GM12878 (cell line): ENCODE data around the gene SGIP1. TPM values are rescaled to one million over a fixed set of nuclear protein-coding genes. Genes with fewer than 3 reads are reported as not detected.

Experiments used
- BRCA1 ChIP-seq: IDR thresholded peaks from 2 replicates; pipeline ENCODE4 v1.6.1; 2011; ENCODE audit warnings: low read depth, low read length, improper control_type of control experiment
- DPF2 ChIP-seq: fragments of 450-650 bp; IDR thresholded peaks from 2 replicates; pipeline ENCODE4 v1.6.1; 2017; ENCODE audit warnings: mild to moderate bottlenecking
- E2F8 ChIP-seq: fragments of 450-650 bp; IDR thresholded peaks from 2 replicates; pipeline ENCODE4 v1.6.1; 2018; ENCODE audit warnings: mild to moderate bottlenecking, low read depth, moderate library complexity; ENCODE audit not compliant: partially characterized antibody
- EP300 ChIP-seq, 2 experiments: fragments of 150-350 bp in 1 of 2; IDR thresholded peaks; 2 replicates each; pipeline ENCODE4 v1.6.1; 2011 to 2012; ENCODE audit warnings: low read depth in 2 of 2, low read length in 2 of 2, borderline replicate concordance in 1 of 2, improper control_type of control experiment in 1 of 2, inconsistent platforms in 1 of 2; ENCODE audit not compliant: control insufficient read depth in 1 of 2
- FOS ChIP-seq: IDR thresholded peaks from 3 replicates; pipeline ENCODE4 v1.6.1; 2011; ENCODE audit warnings: borderline replicate concordance; ENCODE audit not compliant: insufficient read length; ENCODE audit errors: extremely low read depth
- FOXM1 ChIP-seq: IDR thresholded peaks from 2 replicates; pipeline ENCODE4 v1.6.1; 2012; ENCODE audit warnings: low read depth, mild to moderate bottlenecking, inconsistent platforms, low read length, moderate library complexity
- HDGF ChIP-seq: fragments of 450-650 bp; IDR thresholded peaks from 2 replicates; pipeline ENCODE4 v1.6.1; 2016; ENCODE audit warnings: antibody characterized with exemption
- LARP7 ChIP-seq: fragments of 450-650 bp; IDR thresholded peaks from 2 replicates; pipeline ENCODE4 v1.6.1; 2017; ENCODE audit warnings: mild to moderate bottlenecking
- MYC ChIP-seq: IDR thresholded peaks from 2 replicates; pipeline ENCODE4 v1.6.1; 2011; ENCODE audit warnings: mild to moderate bottlenecking, low read length, moderate library complexity, inconsistent platforms; ENCODE audit not compliant: insufficient read depth, insufficient replicate concordance, insufficient read length, severe bottlenecking
- NFXL1 ChIP-seq: fragments of 450-650 bp; IDR thresholded peaks from 2 replicates; pipeline ENCODE4 v1.6.1; 2017; ENCODE audit warnings: antibody characterized with exemption, mild to moderate bottlenecking, borderline replicate concordance
- PAX5 ChIP-seq: IDR thresholded peaks from 2 replicates; pipeline ENCODE4 v1.6.1; 2011; ENCODE audit warnings: low read depth, low read length, borderline replicate concordance
- RBBP5 ChIP-seq: fragments of 200-600 bp; sonication (generic); conservative IDR thresholded peaks from 2 replicates; pipeline ENCODE4 v1.6.1; 2016
- ZNF592 ChIP-seq: fragments of 450-650 bp; IDR thresholded peaks from 2 replicates; pipeline ENCODE4 v1.6.1; 2017; ENCODE audit warnings: mild to moderate bottlenecking, moderate library complexity
- polyA plus RNA-seq, 11 experiments: library from polyadenylated mRNA; depleted of rRNA in 4 of 11; unstranded in 6 of 11; stranded (reverse) in 5 of 11; fragments of >200 nt; fragmentation: Nextera tagmentation in 4 of 11; fragmentation: Illumina TruSeq in 1 of 11; extraction: Ambion mirVana in 4 of 11; extraction: Trizol in 1 of 11; gene quantifications; 1 replicate in 1 of 11; 2 replicates in 10 of 11; pipeline versions ENCODE4 v1.2.1 to v1.2.3, GENCODE V29; 2011 to 2016; ENCODE audit warnings: inconsistent platforms in 2 of 11, missing spikeins in 2 of 11, low read depth in 1 of 11
- total RNA-seq, 4 experiments: library from RNA; depleted of rRNA in 3 of 4; stranded (reverse); fragments of >200 nt in 3 of 4; fragmentation: Illumina TruSeq in 1 of 4; extraction: Trizol in 1 of 4; gene quantifications; 2 replicates each; pipeline versions ENCODE4 v1.2.1 to v1.2.3, GENCODE V29; 2013 to 2021
- TF ChIP-seq, protein P1 (sequence below): fragments of 450-650 bp; IDR thresholded peaks from 2 replicates; pipeline ENCODE4 v1.6.1; 2016; ENCODE audit warnings: mild to moderate bottlenecking
- TF ChIP-seq, protein P2 (sequence below): fragments of 450-650 bp; formaldehyde crosslinking; IDR thresholded peaks from 2 replicates; pipeline ENCODE4 v1.5.0; 2022; ENCODE audit warnings: mild to moderate bottlenecking, missing genetic modification characterization
- TF ChIP-seq, protein P3 (sequence below): IDR thresholded peaks from 2 replicates; pipeline ENCODE4 v1.6.1; 2011; ENCODE audit warnings: borderline replicate concordance, low read depth, mild to moderate bottlenecking, moderate library complexity, mixed read lengths, low read length; ENCODE audit not compliant: insufficient read depth; ENCODE audit errors: extremely low read length

SGIP1 gene
- total and polyA plus RNA-seq, 10 of the 15 experiments (the other 5 are each of a cell fraction or from before 2014, with no cell fraction given) = 0.15 TPM; not detected in 9

GRCh38 chr1:66648901-66649595 is 115.1 kb downstream of the SGIP1 start (continued):
- TF ChIP-seq, protein P1, sequence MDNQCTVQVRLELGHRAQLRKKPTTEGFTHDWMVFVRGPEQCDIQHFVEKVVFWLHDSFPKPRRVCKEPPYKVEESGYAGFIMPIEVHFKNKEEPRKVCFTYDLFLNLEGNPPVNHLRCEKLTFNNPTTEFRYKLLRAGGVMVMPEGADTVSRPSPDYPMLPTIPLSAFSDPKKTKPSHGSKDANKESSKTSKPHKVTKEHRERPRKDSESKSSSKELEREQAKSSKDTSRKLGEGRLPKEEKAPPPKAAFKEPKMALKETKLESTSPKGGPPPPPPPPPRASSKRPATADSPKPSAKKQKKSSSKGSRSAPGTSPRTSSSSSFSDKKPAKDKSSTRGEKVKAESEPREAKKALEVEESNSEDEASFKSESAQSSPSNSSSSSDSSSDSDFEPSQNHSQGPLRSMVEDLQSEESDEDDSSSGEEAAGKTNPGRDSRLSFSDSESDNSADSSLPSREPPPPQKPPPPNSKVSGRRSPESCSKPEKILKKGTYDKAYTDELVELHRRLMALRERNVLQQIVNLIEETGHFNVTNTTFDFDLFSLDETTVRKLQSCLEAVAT = 0 out of 2 replicates have a peak, but pooled peaks have one; percentile 30
- TF ChIP-seq RBBP5 (no peak), PAX5 (peak; percentile 66; the same call in 1 of the 2 replicates), LARP7 (no peak), NFXL1 (no peak), FOXM1 (no peak), BRCA1 (no peak), FOS (no peak), DPF2 (0 out of 2 replicates have a peak, but pooled peaks have one; percentile 33), MYC (no peak), E2F8 (no peak), ZNF592 (no peak), HDGF (no peak), EP300 (IDR thresholded peaks at IDR 0.05; ENCODE audit: borderline replicate concordance in 1 of 2, control insufficient read depth in 1 of 2, low read depth in 2 of 2, low read length in 2 of 2) (no peak)
- TF ChIP-seq, protein P2, sequence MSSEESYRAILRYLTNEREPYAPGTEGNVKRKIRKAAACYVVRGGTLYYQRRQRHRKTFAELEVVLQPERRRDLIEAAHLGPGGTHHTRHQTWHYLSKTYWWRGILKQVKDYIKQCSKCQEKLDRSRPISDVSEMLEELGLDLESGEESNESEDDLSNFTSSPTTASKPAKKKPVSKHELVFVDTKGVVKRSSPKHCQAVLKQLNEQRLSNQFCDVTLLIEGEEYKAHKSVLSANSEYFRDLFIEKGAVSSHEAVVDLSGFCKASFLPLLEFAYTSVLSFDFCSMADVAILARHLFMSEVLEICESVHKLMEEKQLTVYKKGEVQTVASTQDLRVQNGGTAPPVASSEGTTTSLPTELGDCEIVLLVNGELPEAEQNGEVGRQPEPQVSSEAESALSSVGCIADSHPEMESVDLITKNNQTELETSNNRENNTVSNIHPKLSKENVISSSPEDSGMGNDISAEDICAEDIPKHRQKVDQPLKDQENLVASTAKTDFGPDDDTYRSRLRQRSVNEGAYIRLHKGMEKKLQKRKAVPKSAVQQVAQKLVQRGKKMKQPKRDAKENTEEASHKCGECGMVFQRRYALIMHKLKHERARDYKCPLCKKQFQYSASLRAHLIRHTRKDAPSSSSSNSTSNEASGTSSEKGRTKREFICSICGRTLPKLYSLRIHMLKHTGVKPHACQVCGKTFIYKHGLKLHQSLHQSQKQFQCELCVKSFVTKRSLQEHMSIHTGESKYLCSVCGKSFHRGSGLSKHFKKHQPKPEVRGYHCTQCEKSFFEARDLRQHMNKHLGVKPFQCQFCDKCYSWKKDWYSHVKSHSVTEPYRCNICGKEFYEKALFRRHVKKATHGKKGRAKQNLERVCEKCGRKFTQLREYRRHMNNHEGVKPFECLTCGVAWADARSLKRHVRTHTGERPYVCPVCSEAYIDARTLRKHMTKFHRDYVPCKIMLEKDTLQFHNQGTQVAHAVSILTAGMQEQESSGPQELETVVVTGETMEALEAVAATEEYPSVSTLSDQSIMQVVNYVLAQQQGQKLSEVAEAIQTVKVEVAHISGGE (CRISPR knock-in tag) = no peak
- TF ChIP-seq, protein P3, sequence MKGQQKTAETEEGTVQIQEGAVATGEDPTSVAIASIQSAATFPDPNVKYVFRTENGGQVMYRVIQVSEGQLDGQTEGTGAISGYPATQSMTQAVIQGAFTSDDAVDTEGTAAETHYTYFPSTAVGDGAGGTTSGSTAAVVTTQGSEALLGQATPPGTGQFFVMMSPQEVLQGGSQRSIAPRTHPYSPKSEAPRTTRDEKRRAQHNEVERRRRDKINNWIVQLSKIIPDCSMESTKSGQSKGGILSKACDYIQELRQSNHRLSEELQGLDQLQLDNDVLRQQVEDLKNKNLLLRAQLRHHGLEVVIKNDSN = no peak
